Ureter (tissue), 1 donor: ENCODE measurements around the gene LIAS. TPM values are rescaled to one million over a fixed set of nuclear protein-coding genes. Genes with fewer than 3 reads are reported as not detected.
A peak's percentile ranks its signal among the peaks of the same experiment; 100 is the strongest.
"Not testable (repeated sequence)": the region's sequence is repeated elsewhere in the genome, so short reads cannot be mapped to it uniquely, and the experiment has no call there.

Experiments
- DNase-seq: peaks from one replicate; pipeline ENCODE4 v3.0.0-alpha.2; 2020; ENCODE audit warnings: low spot score
- total RNA-seq: library from RNA; stranded (reverse); gene quantifications from one replicate; pipeline ENCODE4 v1.2.4, GENCODE V29; 2023
- donor health status: DM: yes; HTN: yes; CAD: no.

Gene LIAS
- 25.0 TPM for total RNA-seq

- peak; percentile 97 for DNase-seq
Measured at GRCh38 chr4:39458505-39459300, at the start of gene LIAS, which contains the start of gene RPL9. TSS of gene LIAS (plus strand) at chr4:39459056. CDS start at chr4:39459118, 62 bp downstream. TSS of gene RPL9 (minus strand) at chr4:39458922. CDS start at chr4:39458439, 483 bp downstream.

GRCh38 chr4:39410415-39410814, 48.4 kb upstream of the LIAS start:
- peak; percentile 2 for DNase-seq

GRCh38 chr4:39411561-39411960, 47.3 kb upstream of the LIAS start:
- DNase-seq, result peak; percentile 5

GRCh38 chr4:39415678-39416283, 43.1 kb upstream of the LIAS start:
- DNase-seq, result no peak

GRCh38 chr4:39422247-39422646, 36.6 kb upstream of the LIAS start:
- peak; percentile 10 for DNase-seq

- DNase-seq, result not testable (repeated sequence)
Measured at GRCh38 chr4:39425297-39425696, 33.6 kb upstream of the LIAS start.

GRCh38 chr4:39426728-39427127, 32.1 kb upstream of the LIAS start:
- DNase-seq, result no peak

- DNase-seq, result no peak
Measured at GRCh38 chr4:39427520-39428114, 31.2 kb upstream of the LIAS start.

GRCh38 chr4:39429476-39430334, 29.2 kb upstream of the LIAS start:
- no peak for DNase-seq

GRCh38 chr4:39433878-39434492, 24.9 kb upstream of the LIAS start:
- no peak for DNase-seq

GRCh38 chr4:39435659-39436563, 22.9 kb upstream of the LIAS start:
- DNase-seq, result no peak

- DNase-seq, result no peak
Measured at GRCh38 chr4:39441593-39441992, 17.3 kb upstream of the LIAS start.

GRCh38 chr4:39442998-39443397, 15.9 kb upstream of the LIAS start:
- no peak for DNase-seq

- no peak for DNase-seq
Measured at GRCh38 chr4:39446483-39446841, 12.4 kb upstream of the LIAS start.

GRCh38 chr4:39446842-39447573, 11.8 kb upstream of the LIAS start:
- peak; percentile 63 for DNase-seq

- DNase-seq, result no peak
Measured at GRCh38 chr4:39450618-39451017, 8.2 kb upstream of the LIAS start.

- DNase-seq, result no peak
Measured at GRCh38 chr4:39451423-39452023, 7.3 kb upstream of the LIAS start.

- no peak for DNase-seq
Measured at GRCh38 chr4:39452153-39452859, 6.5 kb upstream of the LIAS start.
